ENCODE measurements around the gene MSI2.

GRCh38 chr17:57478478-57479250 lies 222.3 kb downstream of the MSI2 start:
- TF ChIP-seq CTCF (conservative IDR thresholded peaks at IDR 0.05; ENCODE audit: low read length) (no peak), EZH2phosphoT487 (IDR thresholded peaks at IDR 0.05; ENCODE audit: borderline replicate concordance, low read depth, low read length) (no peak)
